Liver (tissue), 9 donors: ENCODE results near the gene LARGE1. TPM values are rescaled to one million over a fixed set of nuclear protein-coding genes. Genes with fewer than 3 reads are reported as not detected.

Source experiments
- DNase-seq: peaks from one replicate; pipeline ENCODE4 v3.0.0-alpha.2; 2017; ENCODE audit warnings: low spot score
- H3K27ac ChIP-seq, 2 donors: one replicate each; pipeline ENCODE4 v1.7.0; 2013; ENCODE audit warnings: inconsistent platforms in 2 of 2, low read length in 2 of 2, control low read depth in 1 of 2, low read depth in 1 of 2, mild to moderate bottlenecking in 1 of 2
- H3K27me3 ChIP-seq, 4 donors: one replicate each; pipeline versions ENCODE4 v1.6.1 to v1.7.0; 2013; ENCODE audit warnings: low read length in 3 of 4, inconsistent platforms in 1 of 4, mild to moderate bottlenecking in 1 of 4, moderate library complexity in 1 of 4; ENCODE audit not compliant: control insufficient read depth in 4 of 4, insufficient read depth in 4 of 4
- H3K36me3 ChIP-seq, 4 donors: one replicate each; pipeline versions ENCODE4 v1.6.1 to v1.7.0; 2013; ENCODE audit warnings: low read length in 3 of 4, mild to moderate bottlenecking in 3 of 4, low read depth in 1 of 4, moderate library complexity in 1 of 4; ENCODE audit not compliant: control insufficient read depth in 4 of 4, insufficient read depth in 3 of 4
- H3K4me1 ChIP-seq, 4 donors: one replicate each; pipeline versions ENCODE4 v1.6.1 to v1.7.0; 2013; ENCODE audit warnings: low read length in 3 of 4, mild to moderate bottlenecking in 3 of 4, moderate library complexity in 1 of 4; ENCODE audit not compliant: control insufficient read depth in 4 of 4, insufficient read depth in 4 of 4
- H3K4me3 ChIP-seq, 3 donors: one replicate each; pipeline versions ENCODE4 v1.6.1 to v1.7.0; 2013; ENCODE audit warnings: low read length in 3 of 3, control low read depth in 1 of 3, low read depth in 1 of 3, mild to moderate bottlenecking in 1 of 3
- H3K9ac ChIP-seq, 2 donors: one replicate each; pipeline ENCODE4 v1.7.0; 2013; ENCODE audit warnings: low read length in 2 of 2, mild to moderate bottlenecking in 2 of 2, moderate library complexity in 2 of 2, control low read depth in 1 of 2, low read depth in 1 of 2
- H3K9me3 ChIP-seq, 4 donors: one replicate each; pipeline versions ENCODE4 v1.6.1 to v1.7.0; 2013; ENCODE audit warnings: low read length in 3 of 4; ENCODE audit not compliant: control insufficient read depth in 4 of 4
- EGR1 ChIP-seq, 2 donors: IDR thresholded peaks; 2 replicates each; pipeline ENCODE4 v1.6.1; 2016 to 2018; ENCODE audit warnings: antibody characterized with exemption in 2 of 2, low read depth in 2 of 2
- FOXA1 ChIP-seq: IDR thresholded peaks from 2 replicates; pipeline ENCODE4 v1.6.1; 2016; ENCODE audit warnings: antibody characterized with exemption
- GABPA ChIP-seq, 2 donors: IDR thresholded peaks in 1 of 2; conservative IDR thresholded peaks in 1 of 2; 2 replicates each; pipeline ENCODE4 v1.6.1; 2016; ENCODE audit warnings: antibody characterized with exemption in 2 of 2, mild to moderate bottlenecking in 1 of 2, moderate library complexity in 1 of 2
- HNF4A ChIP-seq, 2 donors: conservative IDR thresholded peaks; 2 replicates each; pipeline ENCODE4 v1.6.1; 2016; ENCODE audit warnings: antibody characterized with exemption in 2 of 2, mild to moderate bottlenecking in 2 of 2
- HNF4G ChIP-seq: IDR thresholded peaks from 2 replicates; pipeline ENCODE4 v1.6.1; 2016; ENCODE audit warnings: antibody characterized with exemption
- JUND ChIP-seq, 2 donors: IDR thresholded peaks; 2 replicates each; pipeline ENCODE4 v1.6.1; 2016; ENCODE audit warnings: antibody characterized with exemption in 2 of 2
- RAD21 ChIP-seq, 2 donors: IDR thresholded peaks; 2 replicates each; pipeline ENCODE4 v1.6.1; 2016; ENCODE audit warnings: antibody characterized with exemption in 2 of 2, mild to moderate bottlenecking in 2 of 2
- RXRA ChIP-seq, 2 donors: IDR thresholded peaks; 2 replicates each; pipeline ENCODE4 v1.6.1; 2017 to 2018; ENCODE audit warnings: antibody characterized with exemption in 2 of 2, mild to moderate bottlenecking in 1 of 2
- SP1 ChIP-seq: IDR thresholded peaks from 2 replicates; pipeline ENCODE4 v1.6.1; 2018; ENCODE audit warnings: antibody characterized with exemption, mild to moderate bottlenecking
- TAF1 ChIP-seq: conservative IDR thresholded peaks from 2 replicates; pipeline ENCODE4 v1.6.1; 2016; ENCODE audit warnings: antibody characterized with exemption, mild to moderate bottlenecking
- YY1 ChIP-seq: IDR thresholded peaks from 2 replicates; pipeline ENCODE4 v1.6.1; 2016; ENCODE audit warnings: antibody characterized with exemption, mild to moderate bottlenecking
- WGBS: extraction: QIAGEN DNeasy Blood & Tissue Kit; methylation state at CpG from one replicate; pipeline ENCODE4 v1.1.7; 2013; 5-methylcytosine and 5-hydroxymethylcytosine counted together
- polyA plus RNA-seq, 2 donors: library from polyadenylated mRNA; stranded (reverse) in 1 of 2; unstranded in 1 of 2; fragments of 200-250 nt in 1 of 2; fragments of >200 nt in 1 of 2; fragmentation: Nextera tagmentation in 1 of 2; extraction: Ambion mirVana in 1 of 2; gene quantifications; one replicate each; pipeline versions ENCODE4 v1.2.1 to v1.2.3, GENCODE V29; 2013 to 2015
- total RNA-seq, 2 donors: library from RNA; depleted of rRNA; stranded (reverse); fragments of >200 nt; gene quantifications; one replicate each; pipeline ENCODE4 v1.2.3, GENCODE V29; 2014
- TF ChIP-seq, protein P1 (sequence below): IDR thresholded peaks from 2 replicates; pipeline ENCODE4 v1.6.1; 2016; ENCODE audit warnings: antibody characterized with exemption
- TF ChIP-seq, protein P2 (sequence below): IDR thresholded peaks from 2 replicates; pipeline ENCODE4 v1.6.1; 2016; ENCODE audit warnings: antibody characterized with exemption
- TF ChIP-seq, protein P3 (sequence below): IDR thresholded peaks from 2 replicates; pipeline ENCODE4 v1.6.1; 2016; ENCODE audit warnings: antibody characterized with exemption, mild to moderate bottlenecking
- TF ChIP-seq, protein P4 (sequence below): IDR thresholded peaks from 2 replicates; pipeline ENCODE4 v1.6.1; 2016; ENCODE audit warnings: antibody characterized with exemption
- donor health status: healthy.
- donor health status: healthy.
- donor health status: healthy.
- donor health status: healthy.
- donor health status: healthy.

The LARGE1 gene
- total and polyA plus RNA-seq, 4 donors = 2.3 to 14.1 (median 5.7) TPM

DNA sequence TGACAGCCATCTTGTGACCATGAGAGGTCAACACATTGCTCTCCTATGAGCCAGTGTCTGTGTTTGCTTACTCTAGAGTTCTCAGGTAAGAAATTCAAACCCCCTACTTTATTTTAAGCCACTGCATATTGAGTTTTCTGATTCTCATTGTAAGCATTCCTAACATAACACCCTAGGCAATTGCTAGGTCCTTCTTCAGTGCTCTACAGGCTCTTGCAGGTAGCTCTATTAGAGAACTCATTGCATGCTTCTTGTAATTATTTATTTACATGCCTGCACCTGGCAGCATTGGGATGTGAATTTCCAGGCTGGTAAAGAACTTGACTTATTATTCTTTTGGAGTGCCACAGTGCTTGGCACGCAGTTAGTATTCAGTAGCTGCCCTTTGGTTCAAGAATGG lies 573.3 kb downstream of the LARGE1 start:
- H3K4me3 ChIP-seq = no peak overlapping the region
- H3K4me1 ChIP-seq = no peaks in the 10 kb centered on the region
- WGBS = 97% methylated on average over 1 of the region's 1 CpG
- no peak for DNase-seq
- no peak overlapping the region for H3K27ac ChIP-seq
- no peak overlapping the region for H3K9ac ChIP-seq
- no peaks in the 10 kb centered on the region for H3K27me3 ChIP-seq
- H3K9me3 ChIP-seq = no peaks in the 10 kb centered on the region
- TF ChIP-seq EGR1 (IDR thresholded peaks at IDR 0.05; ENCODE audit: low read depth in 2 of 2) = no peak
- TF ChIP-seq, protein P1, sequence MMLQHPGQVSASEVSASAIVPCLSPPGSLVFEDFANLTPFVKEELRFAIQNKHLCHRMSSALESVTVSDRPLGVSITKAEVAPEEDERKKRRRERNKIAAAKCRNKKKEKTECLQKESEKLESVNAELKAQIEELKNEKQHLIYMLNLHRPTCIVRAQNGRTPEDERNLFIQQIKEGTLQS = no peak
- TF ChIP-seq YY1 = no peak
- TF ChIP-seq, protein P2, sequence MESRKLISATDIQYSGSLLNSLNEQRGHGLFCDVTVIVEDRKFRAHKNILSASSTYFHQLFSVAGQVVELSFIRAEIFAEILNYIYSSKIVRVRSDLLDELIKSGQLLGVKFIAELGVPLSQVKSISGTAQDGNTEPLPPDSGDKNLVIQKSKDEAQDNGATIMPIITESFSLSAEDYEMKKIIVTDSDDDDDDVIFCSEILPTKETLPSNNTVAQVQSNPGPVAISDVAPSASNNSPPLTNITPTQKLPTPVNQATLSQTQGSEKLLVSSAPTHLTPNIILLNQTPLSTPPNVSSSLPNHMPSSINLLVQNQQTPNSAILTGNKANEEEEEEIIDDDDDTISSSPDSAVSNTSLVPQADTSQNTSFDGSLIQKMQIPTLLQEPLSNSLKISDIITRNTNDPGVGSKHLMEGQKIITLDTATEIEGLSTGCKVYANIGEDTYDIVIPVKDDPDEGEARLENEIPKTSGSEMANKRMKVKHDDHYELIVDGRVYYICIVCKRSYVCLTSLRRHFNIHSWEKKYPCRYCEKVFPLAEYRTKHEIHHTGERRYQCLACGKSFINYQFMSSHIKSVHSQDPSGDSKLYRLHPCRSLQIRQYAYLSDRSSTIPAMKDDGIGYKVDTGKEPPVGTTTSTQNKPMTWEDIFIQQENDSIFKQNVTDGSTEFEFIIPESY = no peak
- TF ChIP-seq TAF1 = no peak
- TF ChIP-seq, protein P3, sequence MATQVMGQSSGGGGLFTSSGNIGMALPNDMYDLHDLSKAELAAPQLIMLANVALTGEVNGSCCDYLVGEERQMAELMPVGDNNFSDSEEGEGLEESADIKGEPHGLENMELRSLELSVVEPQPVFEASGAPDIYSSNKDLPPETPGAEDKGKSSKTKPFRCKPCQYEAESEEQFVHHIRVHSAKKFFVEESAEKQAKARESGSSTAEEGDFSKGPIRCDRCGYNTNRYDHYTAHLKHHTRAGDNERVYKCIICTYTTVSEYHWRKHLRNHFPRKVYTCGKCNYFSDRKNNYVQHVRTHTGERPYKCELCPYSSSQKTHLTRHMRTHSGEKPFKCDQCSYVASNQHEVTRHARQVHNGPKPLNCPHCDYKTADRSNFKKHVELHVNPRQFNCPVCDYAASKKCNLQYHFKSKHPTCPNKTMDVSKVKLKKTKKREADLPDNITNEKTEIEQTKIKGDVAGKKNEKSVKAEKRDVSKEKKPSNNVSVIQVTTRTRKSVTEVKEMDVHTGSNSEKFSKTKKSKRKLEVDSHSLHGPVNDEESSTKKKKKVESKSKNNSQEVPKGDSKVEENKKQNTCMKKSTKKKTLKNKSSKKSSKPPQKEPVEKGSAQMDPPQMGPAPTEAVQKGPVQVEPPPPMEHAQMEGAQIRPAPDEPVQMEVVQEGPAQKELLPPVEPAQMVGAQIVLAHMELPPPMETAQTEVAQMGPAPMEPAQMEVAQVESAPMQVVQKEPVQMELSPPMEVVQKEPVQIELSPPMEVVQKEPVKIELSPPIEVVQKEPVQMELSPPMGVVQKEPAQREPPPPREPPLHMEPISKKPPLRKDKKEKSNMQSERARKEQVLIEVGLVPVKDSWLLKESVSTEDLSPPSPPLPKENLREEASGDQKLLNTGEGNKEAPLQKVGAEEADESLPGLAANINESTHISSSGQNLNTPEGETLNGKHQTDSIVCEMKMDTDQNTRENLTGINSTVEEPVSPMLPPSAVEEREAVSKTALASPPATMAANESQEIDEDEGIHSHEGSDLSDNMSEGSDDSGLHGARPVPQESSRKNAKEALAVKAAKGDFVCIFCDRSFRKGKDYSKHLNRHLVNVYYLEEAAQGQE = no peak
- TF ChIP-seq JUND (IDR thresholded peaks at IDR 0.05) = no peak
- TF ChIP-seq HNF4A (conservative IDR thresholded peaks at IDR 0.05) = no peak
- no peak for TF ChIP-seq HNF4G
- TF ChIP-seq RXRA (IDR thresholded peaks at IDR 0.05) = no peak
- TF ChIP-seq, protein P4, sequence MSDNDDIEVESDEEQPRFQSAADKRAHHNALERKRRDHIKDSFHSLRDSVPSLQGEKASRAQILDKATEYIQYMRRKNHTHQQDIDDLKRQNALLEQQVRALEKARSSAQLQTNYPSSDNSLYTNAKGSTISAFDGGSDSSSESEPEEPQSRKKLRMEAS = no peak
- no peak for TF ChIP-seq RAD21 (IDR thresholded peaks at IDR 0.05)
- TF ChIP-seq SP1 = no peak
- no peaks in the 10 kb centered on the region for H3K36me3 ChIP-seq

DNA sequence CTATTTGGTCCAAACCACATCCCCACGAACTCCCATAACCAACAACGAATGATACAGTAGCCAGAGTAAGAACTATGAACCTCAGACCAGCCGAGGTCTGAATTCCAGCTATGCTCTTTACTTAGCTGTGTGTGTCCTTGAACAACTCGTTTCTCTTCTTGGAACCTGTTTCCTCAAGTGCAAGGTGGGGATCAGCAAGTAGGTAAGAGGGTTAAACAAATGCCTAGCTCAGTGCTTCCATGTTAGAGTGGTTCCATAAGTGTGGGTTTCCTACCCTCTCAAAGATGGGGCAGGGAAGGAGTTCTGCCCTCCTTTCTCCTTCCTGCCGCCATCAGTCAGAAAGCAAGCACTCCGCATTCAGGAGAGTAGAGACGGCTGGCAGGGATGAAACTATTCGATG lies 578.7 kb downstream of the LARGE1 start:
- WGBS = 92% methylated on average over 8 of the region's 8 CpGs
- no peak overlapping the region for H3K9ac ChIP-seq
- H3K4me1 ChIP-seq = no peaks in the 10 kb centered on the region
- no peaks in the 10 kb centered on the region for H3K27me3 ChIP-seq
- no peak overlapping the region for H3K4me3 ChIP-seq
- TF ChIP-seq FOXA1 (no peak), GABPA (IDR thresholded peaks at IDR 0.05 in 1 of 2, conservative IDR thresholded peaks at IDR 0.05 in 1 of 2) (no peak)
- no peak for DNase-seq
- no peaks in the 10 kb centered on the region for H3K36me3 ChIP-seq
- no peak overlapping the region for H3K27ac ChIP-seq
- H3K9me3 ChIP-seq = no peaks in the 10 kb centered on the region
